ENCODE data around the gene AP3M1.

AP3M1 gene

DNA sequence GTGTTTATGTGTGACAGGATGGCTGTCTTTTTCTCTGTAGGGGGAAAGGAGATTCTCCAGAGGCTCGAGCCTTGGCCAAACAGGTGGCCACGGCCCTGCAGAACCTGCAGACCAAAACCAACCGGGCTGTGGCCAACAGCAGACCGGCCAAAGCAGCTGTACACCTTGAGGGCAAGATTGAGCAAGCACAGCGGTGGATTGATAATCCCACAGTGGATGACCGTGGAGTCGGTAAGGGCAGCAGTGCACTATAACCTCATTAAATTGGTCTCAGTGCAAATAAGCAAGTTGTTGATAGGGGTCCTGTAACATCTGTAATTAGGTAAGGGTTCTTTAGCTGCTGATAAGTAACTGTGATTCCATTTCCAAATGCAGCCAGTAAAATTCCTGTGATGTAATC, 56.4 kb downstream of the AP3M1 start:
- no peak for DNase-seq
- H3K9me3 Mint-ChIP-seq = no peaks in the 10 kb centered on the region
- no peak overlapping the region for H3K27ac Mint-ChIP-seq
- H3K27me3 Mint-ChIP-seq = no peaks in the 10 kb centered on the region
- H3K4me1 Mint-ChIP-seq = peaks cover 6% of the 10 kb centered on the region
- no peak overlapping the region for H3K4me3 Mint-ChIP-seq
- peaks cover 54% of the 10 kb centered on the region for H3K36me3 Mint-ChIP-seq
- CTCF ChIA-PET = interaction anchor here (0.5 to 2.1 kb wide), 6 partner anchors 10 to 214 kb away, joined by 3 to 7 read pairs (median 4); no protein-coding TSS in a partner anchor

DNA sequence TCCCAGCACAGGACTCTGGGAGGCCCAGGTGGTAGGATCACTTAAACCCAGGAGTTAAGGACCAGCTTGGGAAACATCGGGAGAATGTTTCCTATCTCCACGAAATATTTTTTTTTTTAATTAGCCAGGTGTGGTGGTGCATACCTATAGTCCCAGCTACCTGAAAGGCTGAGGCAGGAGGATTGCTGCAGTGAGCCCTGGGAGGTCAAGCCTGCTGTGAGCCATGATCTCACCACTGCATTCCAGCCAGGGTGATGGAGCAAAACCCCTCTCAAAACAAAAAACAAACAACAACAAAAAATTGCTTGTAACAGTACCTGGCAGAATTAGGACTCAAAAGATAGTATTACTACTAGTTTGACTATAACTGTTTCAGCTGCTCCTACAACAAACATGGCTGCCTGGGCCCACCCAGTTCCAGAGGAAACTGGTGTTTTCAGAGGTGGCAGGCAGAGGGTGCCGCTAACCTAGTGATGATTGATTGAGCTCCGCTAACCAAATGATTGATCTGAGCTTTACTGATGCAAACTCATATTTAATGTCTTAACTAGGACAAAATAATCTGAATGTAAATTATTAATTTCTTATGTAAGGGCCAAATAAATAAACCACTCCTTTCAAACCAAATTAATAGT, 57.0 kb downstream of the AP3M1 start:
- Mint-ChIP-seq H3K4me3 (no peak overlapping the region), H3K4me1 (peaks cover under 1% of the 10 kb centered on the region), H3K9me3 (no peaks in the 10 kb centered on the region), H3K36me3 (peaks cover 54% of the 10 kb centered on the region), H3K27me3 (no peaks in the 10 kb centered on the region), H3K27ac (no peak overlapping the region)
- CTCF ChIA-PET = interaction anchor here (0.5 to 2.1 kb wide), 6 partner anchors 11 to 214 kb away, joined by 3 to 7 read pairs (median 4); no protein-coding TSS in a partner anchor
- DNase-seq = no peak

DNA sequence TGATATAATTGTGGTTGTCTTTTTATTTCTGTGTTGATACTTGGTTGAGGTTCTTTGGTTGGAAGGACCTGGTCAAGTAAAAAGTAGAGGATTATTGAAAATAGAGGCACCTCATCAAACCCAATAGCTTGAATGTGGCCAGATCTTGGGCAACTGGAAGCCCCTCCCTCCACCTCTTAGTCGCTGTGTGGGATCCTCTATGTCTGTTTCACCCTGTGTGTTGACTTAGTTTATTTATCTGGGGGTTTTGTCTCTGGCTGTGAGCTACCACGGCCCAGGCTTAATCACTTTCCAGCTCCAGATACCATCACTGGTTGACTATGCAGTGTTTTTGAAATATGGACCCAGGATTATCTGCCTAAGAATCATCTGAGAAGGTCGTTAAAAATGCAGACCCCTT, 58.3 kb downstream of the AP3M1 start:
- no peak overlapping the region for H3K27ac Mint-ChIP-seq
- H3K4me3 Mint-ChIP-seq = no peak overlapping the region
- peaks cover 46% of the 10 kb centered on the region for H3K36me3 Mint-ChIP-seq
- CTCF ChIA-PET = interaction anchor here (1.5 kb wide), 1 partner anchor 11 kb away, joined by 7 read pairs; no protein-coding TSS in a partner anchor
- H3K27me3 Mint-ChIP-seq = no peaks in the 10 kb centered on the region
- H3K4me1 Mint-ChIP-seq = no peaks in the 10 kb centered on the region
- no peak for DNase-seq
- H3K9me3 Mint-ChIP-seq = no peaks in the 10 kb centered on the region

DNA sequence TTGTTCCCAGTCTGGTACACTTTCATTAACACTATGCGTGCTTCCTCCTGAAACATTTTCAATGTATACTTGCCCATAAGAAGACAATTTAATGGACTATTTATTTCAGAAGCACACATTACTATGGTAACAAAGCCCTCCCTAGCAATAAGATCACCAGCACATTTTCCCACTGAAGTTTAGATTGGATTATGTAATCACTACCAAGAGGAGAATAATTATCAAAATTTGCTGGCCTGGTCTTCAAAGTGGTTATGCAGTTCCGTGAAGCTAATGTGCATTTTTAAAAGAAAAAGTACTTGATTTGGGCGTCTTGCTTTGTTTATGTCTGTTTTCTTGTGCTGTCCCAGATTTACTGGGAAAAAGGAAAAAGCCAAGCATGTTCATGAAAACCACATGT, 61.9 kb downstream of the AP3M1 start:
- CTCF ChIA-PET = no interaction called here
- Mint-ChIP-seq H3K27ac (no peak overlapping the region), H3K9me3 (no peaks in the 10 kb centered on the region), H3K4me3 (no peak overlapping the region), H3K36me3 (peaks cover 33% of the 10 kb centered on the region), H3K4me1 (peaks cover 7% of the 10 kb centered on the region), H3K27me3 (no peaks in the 10 kb centered on the region)
- no peak for DNase-seq

- Mint-ChIP-seq H3K36me3 (peaks cover 36% of the 10 kb centered on the region), H3K27ac (no peak overlapping the region), H3K27me3 (no peaks in the 10 kb centered on the region), H3K4me3 (no peak overlapping the region), H3K9me3 (no peaks in the 10 kb centered on the region), H3K4me1 (peaks cover 7% of the 10 kb centered on the region)
- DNase-seq = no peak
- CTCF ChIA-PET = no interaction called here
Measured at GRCh38 chr10:74086317-74086716, 64.3 kb downstream of the AP3M1 start.

DNA sequence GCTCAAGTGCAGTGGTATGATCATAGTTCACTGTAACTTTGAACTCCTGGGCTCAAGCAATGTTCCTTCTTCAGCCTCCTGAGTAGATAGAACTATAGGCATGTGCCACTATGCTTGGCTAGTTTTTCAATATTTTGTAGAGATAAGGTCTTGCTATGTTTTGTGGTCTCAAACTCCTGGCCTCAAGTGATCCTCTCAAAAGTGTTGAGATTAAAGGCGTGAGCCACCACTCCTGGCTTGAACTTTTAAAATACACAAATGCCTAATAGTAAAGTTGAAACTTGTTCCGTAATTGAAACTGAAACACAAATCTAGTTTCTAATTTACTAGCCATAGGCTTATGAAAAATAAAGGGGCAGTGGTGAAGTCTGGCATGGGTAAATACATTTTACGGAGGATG, 65.7 kb downstream of the AP3M1 start:
- Mint-ChIP-seq H3K4me3 (no peak overlapping the region), H3K36me3 (peaks cover 28% of the 10 kb centered on the region), H3K4me1 (peaks cover 10% of the 10 kb centered on the region), H3K27ac (peak overlapping the region; percentile 14), H3K9me3 (no peaks in the 10 kb centered on the region), H3K27me3 (no peaks in the 10 kb centered on the region)
- no peak for DNase-seq
- CTCF ChIA-PET = no interaction called here

DNA sequence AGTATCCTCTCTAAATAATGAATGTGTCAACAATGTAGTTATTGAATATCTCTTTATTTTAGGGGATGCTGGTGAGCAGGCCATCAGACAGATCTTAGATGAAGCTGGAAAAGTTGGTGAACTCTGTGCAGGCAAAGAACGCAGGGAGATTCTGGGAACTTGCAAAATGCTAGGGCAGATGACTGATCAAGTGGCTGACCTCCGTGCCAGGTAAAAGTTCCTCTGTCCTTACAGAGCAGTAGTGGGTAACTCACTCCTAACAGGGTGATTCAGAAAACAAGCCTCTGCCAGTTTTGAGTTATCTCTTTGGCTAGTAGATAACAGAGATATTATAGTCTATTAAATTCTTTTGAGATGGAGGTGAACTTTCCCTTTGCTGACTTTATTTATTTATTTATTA, 67.3 kb downstream of the AP3M1 start:
- no peak for DNase-seq
- Mint-ChIP-seq H3K9me3 (no peaks in the 10 kb centered on the region), H3K27me3 (no peaks in the 10 kb centered on the region), H3K36me3 (peaks cover 22% of the 10 kb centered on the region), H3K4me1 (peaks cover 15% of the 10 kb centered on the region), H3K4me3 (no peak overlapping the region), H3K27ac (no peak overlapping the region)
- CTCF ChIA-PET = interaction anchor here (1.1 to 6.2 kb wide), 5 partner anchors 17 to 194 kb away, joined by 3 to 75 read pairs (median 5); no protein-coding TSS in a partner anchor

GRCh38 chr10:74081941-74082718, 68.5 kb downstream of the AP3M1 start:
- Mint-ChIP-seq H3K9me3 (no peaks in the 10 kb centered on the region), H3K27ac (no peak overlapping the region), H3K27me3 (no peaks in the 10 kb centered on the region), H3K4me3 (no peak overlapping the region), H3K4me1 (peaks cover 21% of the 10 kb centered on the region), H3K36me3 (peaks cover 28% of the 10 kb centered on the region)
- CTCF ChIA-PET = interaction anchor here (0.7 to 6.2 kb wide), 32 partner anchors 9 to 232 kb away, joined by 3 to 75 read pairs (median 4); no protein-coding TSS in a partner anchor
- DNase-seq = no peak

DNA sequence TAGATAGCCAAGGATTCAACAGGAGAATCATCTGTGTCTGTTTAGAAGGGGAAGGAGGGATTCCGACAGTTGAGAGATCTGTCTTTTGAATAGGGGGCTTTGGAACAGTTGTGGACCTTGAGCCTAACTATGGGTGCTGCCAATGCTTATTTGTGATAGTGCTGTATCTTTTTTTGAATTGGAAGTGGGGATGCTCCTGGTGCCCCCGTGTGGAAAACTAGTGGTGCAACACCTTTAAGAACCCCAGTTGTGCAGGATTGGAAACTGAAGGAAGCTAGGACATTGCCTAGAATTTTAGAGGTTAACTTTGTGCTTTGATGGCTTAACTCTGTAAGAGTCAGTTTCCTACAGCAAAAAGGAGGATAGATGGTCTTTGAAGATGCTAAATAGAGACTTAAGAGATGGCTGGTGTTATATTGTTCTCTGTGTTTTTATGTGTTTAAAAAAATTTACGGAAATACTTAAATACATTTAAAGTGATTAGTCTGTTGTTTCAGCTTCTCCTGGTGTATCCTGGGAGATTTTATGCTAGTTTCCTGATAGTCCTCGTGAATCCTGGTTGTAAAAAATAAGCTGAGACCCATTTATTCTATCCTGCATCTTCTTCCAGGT, 69.3 kb downstream of the AP3M1 start:
- no peaks in the 10 kb centered on the region for H3K9me3 Mint-ChIP-seq
- DNase-seq = peak; percentile 58
- H3K4me3 Mint-ChIP-seq = no peak overlapping the region
- H3K4me1 Mint-ChIP-seq = peaks cover 21% of the 10 kb centered on the region
- no peaks in the 10 kb centered on the region for H3K27me3 Mint-ChIP-seq
- peaks cover 26% of the 10 kb centered on the region for H3K36me3 Mint-ChIP-seq
- no peak overlapping the region for H3K27ac Mint-ChIP-seq
- CTCF ChIA-PET = interaction anchor here (0.6 to 6.2 kb wide), 33 partner anchors 10 to 232 kb away, joined by 3 to 75 read pairs (median 4); no protein-coding TSS in a partner anchor

GRCh38 chr10:74079936-74080590, 70.6 kb downstream of the AP3M1 start:
- no peaks in the 10 kb centered on the region for H3K27me3 Mint-ChIP-seq
- peaks cover 19% of the 10 kb centered on the region for H3K4me1 Mint-ChIP-seq
- no peak for DNase-seq

DNA sequence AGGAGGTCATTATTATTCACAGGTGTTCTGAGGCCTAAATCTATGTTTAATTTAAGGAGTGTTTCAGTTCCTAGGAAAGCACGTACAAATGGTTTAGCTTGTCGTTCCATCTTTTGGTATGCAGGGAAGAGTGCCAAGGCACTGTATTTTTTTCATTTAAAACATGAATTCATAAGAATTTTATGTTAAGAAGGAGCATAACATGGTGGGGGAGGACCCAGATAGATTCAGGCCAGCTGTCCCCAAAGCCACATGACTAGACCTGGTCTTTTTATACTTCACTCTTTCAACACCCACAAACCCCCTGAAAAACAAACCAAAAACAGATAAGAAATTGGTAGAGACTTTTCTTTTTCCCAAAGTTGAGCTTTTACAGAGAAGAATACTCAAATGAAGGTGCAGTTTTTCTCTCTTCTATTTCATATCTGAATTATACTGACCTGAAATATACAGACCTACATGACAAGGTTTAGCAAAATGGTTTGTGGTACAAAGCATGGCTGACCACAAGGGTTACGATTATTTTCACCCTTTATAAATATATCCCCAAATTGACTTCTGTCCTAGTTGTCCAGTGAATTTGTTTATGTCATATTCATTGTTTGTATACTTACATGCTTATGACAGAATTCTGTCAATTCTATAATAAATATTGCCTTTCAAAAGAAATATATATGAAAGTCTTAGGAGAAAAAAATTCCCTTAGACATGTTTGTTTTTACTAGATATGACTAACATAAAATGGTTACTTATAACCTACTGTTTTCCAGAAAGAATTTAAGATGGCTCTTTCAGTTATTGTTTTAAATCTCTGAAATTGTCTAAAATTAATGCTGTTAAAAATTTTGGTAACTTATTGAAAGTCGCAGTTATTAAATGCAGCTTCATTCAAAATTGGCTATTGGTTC, 71.3 kb downstream of the AP3M1 start:
- Mint-ChIP-seq H3K27ac (no peak overlapping the region), H3K9me3 (no peaks in the 10 kb centered on the region), H3K27me3 (no peaks in the 10 kb centered on the region), H3K36me3 (peaks cover 36% of the 10 kb centered on the region), H3K4me1 (peaks cover 14% of the 10 kb centered on the region), H3K4me3 (no peak overlapping the region)
- CTCF ChIA-PET = interaction anchor here (0.7 to 6.2 kb wide), 4 partner anchors 14 to 190 kb away, joined by 3 to 75 read pairs (median 10); no protein-coding TSS in a partner anchor
- DNase-seq = no peak

More at GRCh38 chr10:74079936-74080590, 70.6 kb downstream of the AP3M1 start:
- Mint-ChIP-seq H3K9me3 (no peaks in the 10 kb centered on the region), H3K4me3 (no peak overlapping the region), H3K36me3 (peaks cover 32% of the 10 kb centered on the region), H3K27ac (no peak overlapping the region)
- CTCF ChIA-PET = interaction anchor here (0.7 to 6.2 kb wide), 13 partner anchors 12 to 200 kb away, joined by 3 to 75 read pairs (median 7); no protein-coding TSS in a partner anchor

DNA sequence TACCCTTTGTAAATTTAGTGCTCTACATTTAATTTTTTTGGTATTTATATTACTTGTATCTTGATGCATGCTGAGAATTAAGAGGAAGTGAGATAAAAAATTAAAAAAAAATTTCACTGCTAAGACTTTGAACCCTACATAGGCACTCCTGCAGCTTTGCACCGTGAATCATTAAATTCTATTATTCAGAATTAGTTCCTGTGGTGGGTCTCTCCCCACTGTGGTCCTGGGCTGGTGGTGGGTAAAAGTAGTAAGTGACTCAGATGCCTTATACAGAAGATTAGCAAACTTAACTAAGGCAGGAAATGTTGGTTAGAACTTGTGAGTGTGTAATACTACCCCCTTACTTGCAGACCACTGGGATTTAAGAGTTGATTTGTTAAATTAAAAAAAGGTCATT, 72.6 kb downstream of the AP3M1 start:
- H3K9me3 Mint-ChIP-seq = no peaks in the 10 kb centered on the region
- H3K4me3 Mint-ChIP-seq = no peak overlapping the region
- peaks cover 43% of the 10 kb centered on the region for H3K36me3 Mint-ChIP-seq
- H3K4me1 Mint-ChIP-seq = peaks cover 14% of the 10 kb centered on the region
- DNase-seq = no peak
- H3K27me3 Mint-ChIP-seq = no peaks in the 10 kb centered on the region
- CTCF ChIA-PET = interaction anchor here (1.5 to 6.2 kb wide), 2 partner anchors 22 to 189 kb away, joined by 3 to 75 read pairs; no protein-coding TSS in a partner anchor
- H3K27ac Mint-ChIP-seq = no peak overlapping the region

DNA sequence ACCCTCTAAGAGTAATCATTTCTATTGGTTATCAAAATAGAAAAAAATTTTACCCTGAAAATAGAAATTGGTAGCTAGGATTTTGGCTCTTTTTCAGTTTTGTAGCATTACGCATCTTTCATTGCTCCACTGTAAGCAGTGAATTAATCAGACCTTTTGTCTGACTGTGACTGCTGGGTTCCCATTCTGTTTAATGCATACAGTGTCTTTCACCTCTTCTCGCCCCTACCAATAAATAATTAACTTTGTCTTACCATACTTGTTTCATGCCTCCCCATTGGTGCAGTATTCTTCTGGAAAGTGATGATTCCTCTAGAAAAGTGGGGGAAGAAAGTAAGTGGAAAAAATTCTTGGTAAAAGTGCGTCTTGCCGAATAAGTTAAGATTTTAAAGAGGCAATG, 73.2 kb downstream of the AP3M1 start:
- no peaks in the 10 kb centered on the region for H3K9me3 Mint-ChIP-seq
- no peak for DNase-seq
- H3K27ac Mint-ChIP-seq = no peak overlapping the region
- CTCF ChIA-PET = interaction anchor here (1.2 to 6.2 kb wide), 3 partner anchors 19 to 188 kb away, joined by 3 to 75 read pairs (median 3); no protein-coding TSS in a partner anchor
- H3K36me3 Mint-ChIP-seq = peaks cover 46% of the 10 kb centered on the region
- no peak overlapping the region for H3K4me3 Mint-ChIP-seq
- H3K4me1 Mint-ChIP-seq = peaks cover 14% of the 10 kb centered on the region
- no peaks in the 10 kb centered on the region for H3K27me3 Mint-ChIP-seq
